ENCODE data around the gene RFNG. TPM values are rescaled to one million over a fixed set of nuclear protein-coding genes. Genes with fewer than 3 reads are reported as not detected.

The RFNG gene
- total and polyA plus RNA-seq, 10 of the 15 experiments (the other 5 are each of a cell fraction or from before 2014, with no cell fraction given) = 0.10 to 19.6 (median 6.2) TPM

DNA sequence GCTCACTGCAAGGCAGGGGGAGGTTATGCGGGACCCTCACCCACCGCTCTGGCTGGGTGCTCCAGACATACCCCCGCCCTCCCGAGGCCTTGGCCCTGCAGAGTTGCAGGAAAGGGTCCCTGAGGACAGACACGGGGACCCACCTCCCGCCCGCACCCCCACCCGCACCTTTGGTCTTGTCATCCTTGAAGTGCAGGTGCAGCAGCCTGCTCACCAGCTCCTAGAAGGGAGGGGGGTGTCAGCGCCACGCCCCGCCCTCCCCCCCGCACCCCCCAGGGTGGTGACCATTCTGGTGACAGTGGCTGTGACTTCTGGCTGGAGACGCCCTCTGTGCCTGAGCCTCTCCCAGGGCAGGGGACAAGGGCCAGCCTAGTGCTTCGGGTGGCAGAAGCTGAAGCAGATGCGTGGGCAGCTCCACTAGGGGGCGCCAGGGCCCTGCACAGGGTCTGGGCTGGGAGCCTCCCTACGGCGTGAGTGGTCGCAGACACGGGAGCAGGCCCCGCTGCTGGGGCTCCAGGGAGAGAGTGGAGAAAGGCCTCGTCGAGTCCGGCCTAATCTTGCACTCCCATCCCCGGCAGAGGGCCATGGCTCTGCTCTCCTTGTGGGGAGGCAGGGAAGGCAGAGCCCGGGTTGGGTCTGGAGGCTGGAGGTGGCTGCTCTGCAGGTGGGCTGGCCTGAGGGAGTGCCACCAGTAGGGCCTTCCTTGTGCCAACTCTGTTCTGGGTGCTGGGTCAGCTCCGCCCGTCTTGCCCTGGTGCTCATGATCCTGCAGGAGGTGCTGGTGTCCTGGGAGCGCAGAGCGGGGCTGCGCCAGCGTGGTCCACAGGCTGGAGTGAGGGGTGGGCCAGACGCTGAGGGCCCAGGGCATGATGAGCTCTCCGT, 31.7 kb downstream of the RFNG start:
- ChIA-PET RAD21 (ENCODE audit: unreplicated experiment) (interaction anchor here (0.5 to 4.4 kb wide), 9 partner anchors 10 to 97 kb away, joined by 3 to 68 read pairs (median 4); partner anchors contain the start of gene NOTUM), SMC1A (ENCODE audit: uncharacterized antibody, unreplicated experiment) (interaction anchor here (1.1 kb wide), 1 partner anchor 60 kb away, joined by 4 read pairs; no protein-coding TSS in a partner anchor), CTCF (interaction anchor here (0.6 to 5.0 kb wide), 21 partner anchors 8 to 285 kb away, joined by 3 to 89 read pairs (median 4); partner anchors contain the start of genes DCXR and NOTUM), POLR2A (interaction anchor here (0.6 to 1.0 kb wide), 3 partner anchors 18 to 86 kb away, joined by 3 to 7 read pairs (median 4); partner anchors contain the start of gene DCXR)
- H3K4me1 ChIP-seq (ENCODE audit: control insufficient read depth, insufficient read depth, low read length) = peaks cover 14% of the 10 kb centered on the region
- H3K4me3 ChIP-seq = no peak overlapping the region
- ATAC-seq = peak; percentile 22
- H3K79me2 ChIP-seq (ENCODE audit: control insufficient read depth, insufficient read depth, low read length) = peaks cover 26% of the 10 kb centered on the region
- 0 out of 2 replicates have a peak overlapping the region, but pooled peaks have one; percentile 42 for H3K4me2 ChIP-seq (ENCODE audit: control insufficient read depth, insufficient read depth)
- no peaks in the 10 kb centered on the region for H3K9me3 ChIP-seq (replicated peaks; ENCODE audit: control insufficient read depth, insufficient read depth, low read length)
- H3K27ac ChIP-seq (ENCODE audit: control insufficient read depth, insufficient read depth) = no peak overlapping the region
- H2AFZ ChIP-seq (ENCODE audit: control insufficient read depth, low read depth, low read length) = no peak overlapping the region
- H4K20me1 ChIP-seq (ENCODE audit: control insufficient read depth, insufficient read depth) = no peaks in the 10 kb centered on the region
- no peak for DNase-seq (ENCODE audit: low read depth, low spot score)
- intact Hi-C loops (cut with micrococcal nuclease; ENCODE audit: unreplicated experiment) = loop anchor here (1.0 to 5.0 kb wide), 2 partner anchors 134 to 158 kb away; partner anchors contain the start of gene P4HB
- no TSS peak for BruUV-seq (replicated peaks)
- in situ Hi-C loops (cut with MboI) = no loop called here
- H3K9ac ChIP-seq (ENCODE audit: control insufficient read depth, insufficient read depth, low read length) = no peak overlapping the region
- H3K36me3 ChIP-seq (ENCODE audit: control insufficient read depth in 2 of 2, insufficient read depth in 2 of 2, low read length in 1 of 2) = no peaks in the 10 kb centered on the region; a peak in 2 of 4 replicates
- 58% methylated on average over 30 of the region's 34 CpGs for WGBS (ENCODE audit: insufficient coverage, insufficient replicate concordance, low lambda C conversion rate, missing lambda C conversion rate)
- FAIRE-seq = no peak
- no peaks in the 10 kb centered on the region for H3K27me3 ChIP-seq (replicated peaks in 1 of 2; ENCODE audit: control insufficient read depth in 2 of 2, insufficient read depth in 2 of 2, low read length in 1 of 2)
- no peak for TF ChIP-seq IRF4 (IDR thresholded peaks at IDR 0.05; ENCODE audit: low read depth, low read length)
- no peak for TF ChIP-seq PML (IDR thresholded peaks at IDR 0.05; ENCODE audit: low read length)
- TF ChIP-seq RAD21 (IDR thresholded peaks at IDR 0.05; ENCODE audit: insufficient read depth, low read depth, low read length) = peak; percentile 39; the same call in 1 of the 2 replicates
- no peak for TF ChIP-seq MTA2 (IDR thresholded peaks at IDR 0.05; ENCODE audit: low read depth)
- TF ChIP-seq SUPT20H (IDR thresholded peaks at IDR 0.05; ENCODE audit: borderline replicate concordance, control insufficient read depth, low read depth, low read length) = no peak
- TF ChIP-seq, protein P1, sequence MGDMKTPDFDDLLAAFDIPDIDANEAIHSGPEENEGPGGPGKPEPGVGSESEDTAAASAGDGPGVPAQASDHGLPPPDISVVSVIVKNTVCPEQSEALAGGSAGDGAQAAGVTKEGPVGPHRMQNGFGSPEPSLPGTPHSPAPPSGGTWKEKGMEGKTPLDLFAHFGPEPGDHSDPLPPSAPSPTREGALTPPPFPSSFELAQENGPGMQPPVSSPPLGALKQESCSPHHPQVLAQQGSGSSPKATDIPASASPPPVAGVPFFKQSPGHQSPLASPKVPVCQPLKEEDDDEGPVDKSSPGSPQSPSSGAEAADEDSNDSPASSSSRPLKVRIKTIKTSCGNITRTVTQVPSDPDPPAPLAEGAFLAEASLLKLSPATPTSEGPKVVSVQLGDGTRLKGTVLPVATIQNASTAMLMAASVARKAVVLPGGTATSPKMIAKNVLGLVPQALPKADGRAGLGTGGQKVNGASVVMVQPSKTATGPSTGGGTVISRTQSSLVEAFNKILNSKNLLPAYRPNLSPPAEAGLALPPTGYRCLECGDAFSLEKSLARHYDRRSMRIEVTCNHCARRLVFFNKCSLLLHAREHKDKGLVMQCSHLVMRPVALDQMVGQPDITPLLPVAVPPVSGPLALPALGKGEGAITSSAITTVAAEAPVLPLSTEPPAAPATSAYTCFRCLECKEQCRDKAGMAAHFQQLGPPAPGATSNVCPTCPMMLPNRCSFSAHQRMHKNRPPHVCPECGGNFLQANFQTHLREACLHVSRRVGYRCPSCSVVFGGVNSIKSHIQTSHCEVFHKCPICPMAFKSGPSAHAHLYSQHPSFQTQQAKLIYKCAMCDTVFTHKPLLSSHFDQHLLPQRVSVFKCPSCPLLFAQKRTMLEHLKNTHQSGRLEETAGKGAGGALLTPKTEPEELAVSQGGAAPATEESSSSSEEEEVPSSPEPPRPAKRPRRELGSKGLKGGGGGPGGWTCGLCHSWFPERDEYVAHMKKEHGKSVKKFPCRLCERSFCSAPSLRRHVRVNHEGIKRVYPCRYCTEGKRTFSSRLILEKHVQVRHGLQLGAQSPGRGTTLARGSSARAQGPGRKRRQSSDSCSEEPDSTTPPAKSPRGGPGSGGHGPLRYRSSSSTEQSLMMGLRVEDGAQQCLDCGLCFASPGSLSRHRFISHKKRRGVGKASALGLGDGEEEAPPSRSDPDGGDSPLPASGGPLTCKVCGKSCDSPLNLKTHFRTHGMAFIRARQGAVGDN (IDR thresholded peaks at IDR 0.05) = no peak
- no peak for TF ChIP-seq PAX5 (IDR thresholded peaks at IDR 0.05; ENCODE audit: borderline replicate concordance, low read depth, low read length)
- no peak for TF ChIP-seq BRCA1 (IDR thresholded peaks at IDR 0.05; ENCODE audit: low read depth, low read length)
- TF ChIP-seq POLR2AphosphoS5 (IDR thresholded peaks at IDR 0.05; ENCODE audit: low read length) = no peak
- TF ChIP-seq BHLHE40 (IDR thresholded peaks at IDR 0.05; ENCODE audit: borderline replicate concordance in 1 of 2, low read depth in 2 of 2, low read length in 1 of 2) = 0 out of 4 replicates have a peak, but pooled peaks of 1 of the 2 experiments have one; percentile 10
- TF ChIP-seq POLR2A (IDR thresholded peaks at IDR 0.05; ENCODE audit: low read depth, low read length) = 0 out of 2 replicates have a peak, but pooled peaks have one; percentile 27
- TF ChIP-seq, protein P2, sequence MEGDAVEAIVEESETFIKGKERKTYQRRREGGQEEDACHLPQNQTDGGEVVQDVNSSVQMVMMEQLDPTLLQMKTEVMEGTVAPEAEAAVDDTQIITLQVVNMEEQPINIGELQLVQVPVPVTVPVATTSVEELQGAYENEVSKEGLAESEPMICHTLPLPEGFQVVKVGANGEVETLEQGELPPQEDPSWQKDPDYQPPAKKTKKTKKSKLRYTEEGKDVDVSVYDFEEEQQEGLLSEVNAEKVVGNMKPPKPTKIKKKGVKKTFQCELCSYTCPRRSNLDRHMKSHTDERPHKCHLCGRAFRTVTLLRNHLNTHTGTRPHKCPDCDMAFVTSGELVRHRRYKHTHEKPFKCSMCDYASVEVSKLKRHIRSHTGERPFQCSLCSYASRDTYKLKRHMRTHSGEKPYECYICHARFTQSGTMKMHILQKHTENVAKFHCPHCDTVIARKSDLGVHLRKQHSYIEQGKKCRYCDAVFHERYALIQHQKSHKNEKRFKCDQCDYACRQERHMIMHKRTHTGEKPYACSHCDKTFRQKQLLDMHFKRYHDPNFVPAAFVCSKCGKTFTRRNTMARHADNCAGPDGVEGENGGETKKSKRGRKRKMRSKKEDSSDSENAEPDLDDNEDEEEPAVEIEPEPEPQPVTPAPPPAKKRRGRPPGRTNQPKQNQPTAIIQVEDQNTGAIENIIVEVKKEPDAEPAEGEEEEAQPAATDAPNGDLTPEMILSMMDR (IDR thresholded peaks at IDR 0.05 in 2 of 3, conservative IDR thresholded peaks at IDR 0.05 in 1 of 3; ENCODE audit: control insufficient read depth in 2 of 3, extremely low read depth in 1 of 3, insufficient read depth in 1 of 3, low read depth in 3 of 3, low read length in 3 of 3) = peak; percentile 66 to 87 (median 78)
- 0 out of 2 replicates have a peak, but pooled peaks have one; percentile 57 for TF ChIP-seq SMARCA5 (IDR thresholded peaks at IDR 0.05)
- no peak for TF ChIP-seq CHD2 (IDR thresholded peaks at IDR 0.05; ENCODE audit: borderline replicate concordance, low read depth, low read length)
- TF ChIP-seq RFX5 (IDR thresholded peaks at IDR 0.05; ENCODE audit: low read depth, low read length) = no peak
- no peak for TF ChIP-seq TCF7 (IDR thresholded peaks at IDR 0.05; ENCODE audit: borderline replicate concordance)
- TF ChIP-seq BCL11A (IDR thresholded peaks at IDR 0.05; ENCODE audit: low read depth, low read length) = no peak
